CD4-positive, alpha-beta T cell treated with Interleukin-12 subunit alpha and Interleukin-12 subunit beta, for 1 hour (primary cell): ENCODE measurements around the gene EPN2.

ENCODE experiments used
- DNase-seq: peaks from one replicate; pipeline ENCODE4 v3.0.0-alpha.2; 2020

EPN2 gene

DNA sequence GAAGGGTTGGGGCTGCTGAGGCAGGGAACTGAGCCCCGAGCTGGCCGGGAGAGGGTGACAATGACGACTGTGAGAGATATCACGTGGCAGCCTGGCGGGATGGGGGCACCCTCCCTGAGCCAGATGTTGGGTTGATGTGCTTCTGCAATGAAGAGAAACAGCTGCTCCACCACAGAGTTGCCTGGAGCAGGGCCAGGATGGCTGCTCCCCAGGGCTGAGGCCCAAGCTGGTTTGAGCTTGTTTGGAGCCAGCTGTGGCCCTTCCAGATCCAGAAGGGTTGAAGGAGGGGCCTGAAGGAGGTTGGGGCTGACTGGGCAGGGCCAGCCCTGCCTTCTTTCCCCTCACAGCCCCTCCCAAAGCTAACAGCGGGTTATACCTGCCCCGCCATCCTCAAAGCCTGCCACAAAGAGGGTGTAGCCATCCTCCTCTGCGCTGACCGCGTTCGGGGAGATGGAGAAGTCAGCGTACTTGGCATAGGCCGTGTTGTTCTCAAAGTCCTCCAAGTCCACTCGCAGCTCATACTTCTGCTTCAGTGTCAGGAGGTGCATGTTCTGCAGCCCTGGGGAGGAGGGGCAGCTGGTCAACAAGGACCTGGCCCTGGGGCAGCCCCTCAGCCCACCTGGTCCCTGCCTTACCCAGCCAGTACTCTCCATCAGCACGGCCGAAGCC is 147.7 kb downstream of the EPN2 start:
- no peak for DNase-seq

DNA sequence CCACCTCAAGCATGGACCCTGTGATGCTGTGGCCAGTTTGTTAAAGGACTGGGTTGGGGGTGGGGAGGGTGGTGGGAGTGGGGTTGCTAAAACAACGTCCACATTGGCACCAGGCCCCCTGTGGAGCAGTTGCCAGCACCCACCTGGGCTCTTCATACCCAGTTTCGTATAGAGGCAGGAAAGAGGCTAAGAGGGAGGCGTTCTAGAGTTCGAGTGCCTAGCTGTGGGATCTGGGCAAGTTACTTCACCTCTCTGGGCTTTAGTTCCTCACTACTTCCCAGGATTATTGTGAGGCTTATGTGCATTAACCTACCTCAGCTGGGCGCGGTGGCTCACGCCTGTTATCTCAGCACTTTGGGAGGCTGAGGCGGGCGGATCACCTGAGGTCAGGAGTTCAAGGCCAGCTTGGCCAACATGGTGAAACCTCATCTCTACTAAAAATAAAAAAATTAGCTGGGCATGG is 148.4 kb downstream of the EPN2 start:
- DNase-seq, result no peak
